Effector memory CD8-positive, alpha-beta T cell (primary cell): ENCODE results near the gene DOCK8.

Experiments used
- ATAC-seq: fragments of 150-1000 bp; cut with Tn5 transposase; replicated peaks from 2 replicates; pipeline ENCODE4 v1.10.0; 2021; ENCODE audit warnings: mild to moderate bottlenecking, moderate library complexity
- DNase-seq, 3 experiments: peaks; one replicate each; pipeline ENCODE4 v3.0.0; 2021
- H3K27ac Mint-ChIP-seq, 2 donors: one replicate each; pipeline ENCODE4 v1.8.0; 2022; ENCODE audit warnings: mild to moderate bottlenecking in 2 of 2, mixed read lengths in 2 of 2, moderate library complexity in 2 of 2
- H3K27me3 Mint-ChIP-seq, 2 donors: one replicate each; pipeline ENCODE4 v1.8.0; 2022; ENCODE audit warnings: mixed read lengths in 2 of 2
- H3K36me3 Mint-ChIP-seq: one replicate; pipeline ENCODE4 v1.8.0; 2022; ENCODE audit warnings: mild to moderate bottlenecking, moderate library complexity, mixed read lengths; ENCODE audit not compliant: insufficient read depth
- H3K4me1 Mint-ChIP-seq, 2 donors: one replicate each; pipeline ENCODE4 v1.8.0; 2022; ENCODE audit warnings: low read depth in 2 of 2, mixed read lengths in 2 of 2
- H3K4me3 Mint-ChIP-seq, 2 donors: one replicate each; pipeline ENCODE4 v1.8.0; 2022; ENCODE audit warnings: mild to moderate bottlenecking in 2 of 2, mixed read lengths in 2 of 2, moderate library complexity in 2 of 2
- H3K9me3 Mint-ChIP-seq, 2 donors: one replicate each; pipeline ENCODE4 v1.8.0; 2022; ENCODE audit warnings: mixed read lengths in 2 of 2

Gene DOCK8

DNA sequence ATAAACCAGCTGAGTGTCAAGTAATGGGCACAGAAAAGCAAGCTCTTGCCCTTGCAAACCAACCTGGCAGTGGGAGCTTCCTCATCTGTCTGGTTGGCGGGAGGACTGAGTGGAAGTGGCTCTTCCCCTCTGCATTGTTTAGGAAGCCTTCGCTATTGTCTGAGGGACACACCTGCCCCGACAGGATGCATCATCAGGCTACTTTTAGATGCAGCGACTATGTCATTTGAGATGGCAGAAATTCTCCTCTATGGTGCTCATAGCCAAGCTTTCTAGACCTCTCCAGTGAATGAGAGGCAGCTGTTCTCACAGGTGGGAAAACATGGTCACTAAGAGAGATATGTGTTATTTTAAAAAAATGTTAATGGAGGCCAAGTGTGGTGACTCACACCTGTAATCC, 104.0 kb downstream of the DOCK8 start:
- ATAC-seq (no peak), DNase-seq (no peak)
- no peak overlapping the region for H3K4me3 Mint-ChIP-seq
- H3K27me3 Mint-ChIP-seq, result no peaks in the 10 kb centered on the region
- H3K4me1 Mint-ChIP-seq, result no peaks in the 10 kb centered on the region
- no peaks in the 10 kb centered on the region for H3K9me3 Mint-ChIP-seq
- peaks cover 59% of the 10 kb centered on the region for H3K36me3 Mint-ChIP-seq
- peak overlapping the region in 1 of 2 donors; percentile 18 for H3K27ac Mint-ChIP-seq

DNA sequence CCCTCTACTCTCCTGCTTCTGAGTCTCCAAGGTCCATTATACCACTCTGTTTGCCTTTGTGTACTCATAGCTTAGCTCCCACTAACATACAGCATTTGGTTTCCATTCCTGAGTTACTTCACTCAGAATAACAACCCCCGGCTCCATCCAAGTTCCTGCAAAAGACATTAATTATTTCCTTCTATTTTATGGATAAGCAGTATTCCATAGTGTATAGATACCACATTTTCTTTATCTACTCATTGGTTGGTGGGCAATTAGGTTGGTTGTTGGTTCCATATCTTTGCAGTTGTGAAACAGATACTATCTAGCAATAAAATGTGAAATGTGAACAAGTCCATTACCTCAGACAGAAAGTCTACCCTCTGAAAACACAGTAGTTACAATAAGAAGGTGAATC, 110.3 kb downstream of the DOCK8 start:
- H3K4me3 Mint-ChIP-seq, result no peak overlapping the region
- peaks cover 27% of the 10 kb centered on the region for H3K36me3 Mint-ChIP-seq
- H3K4me1 Mint-ChIP-seq, result no peaks in the 10 kb centered on the region
- no peaks in the 10 kb centered on the region for H3K27me3 Mint-ChIP-seq
- DNase-seq (no peak), ATAC-seq (no peak)
- H3K9me3 Mint-ChIP-seq, result no peaks in the 10 kb centered on the region
- H3K27ac Mint-ChIP-seq, result peak overlapping the region in 1 of 2 donors; percentile 11

DNA sequence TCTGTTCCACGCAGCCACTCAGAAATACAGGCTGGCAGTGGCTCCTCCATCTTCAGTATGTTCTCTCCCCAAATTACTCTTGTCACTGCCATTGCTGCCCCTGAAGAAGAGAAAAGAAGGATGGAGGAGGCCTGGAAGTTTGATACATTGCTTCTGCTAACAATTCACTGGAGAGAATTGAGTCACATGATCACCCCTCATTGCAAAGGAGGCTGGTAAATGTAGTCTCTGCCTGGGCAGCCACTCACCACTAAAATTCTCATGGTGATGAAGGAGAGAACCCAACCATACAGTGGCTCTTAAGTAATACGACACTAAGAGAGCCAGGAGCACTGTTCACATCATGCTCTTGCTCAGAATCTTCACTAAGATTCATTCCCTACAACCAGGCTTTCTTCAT, 112.0 kb downstream of the DOCK8 start:
- Mint-ChIP-seq H3K36me3 (peaks cover 40% of the 10 kb centered on the region), H3K27ac (peak overlapping the region in 1 of 2 donors; percentile 44), H3K4me1 (no peaks in the 10 kb centered on the region), H3K27me3 (no peaks in the 10 kb centered on the region), H3K4me3 (no peak overlapping the region), H3K9me3 (no peaks in the 10 kb centered on the region)
- ATAC-seq (no peak), DNase-seq (no peak)

DNA sequence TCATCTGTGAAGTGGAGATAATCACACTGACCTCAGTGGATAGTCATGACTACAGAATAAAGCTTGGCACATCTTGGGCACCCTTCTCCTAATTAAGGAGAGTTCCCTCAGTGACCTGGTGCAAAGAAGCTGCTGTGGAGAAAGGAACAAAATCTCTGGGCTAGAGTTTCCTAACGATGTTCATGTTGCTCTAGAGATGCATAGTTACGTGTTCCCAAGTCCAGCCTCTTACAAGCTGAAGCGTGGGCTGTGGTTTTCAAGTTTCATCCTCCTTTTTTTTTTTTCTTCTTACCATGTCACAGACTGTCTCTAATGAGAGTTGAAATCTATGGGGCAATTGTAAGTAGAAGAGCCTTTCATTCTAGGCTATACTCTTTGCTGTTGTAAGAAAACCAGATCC, 113.8 kb downstream of the DOCK8 start:
- H3K4me1 Mint-ChIP-seq, result no peaks in the 10 kb centered on the region
- peak overlapping the region in 1 of 2 donors; percentile 29 for H3K27ac Mint-ChIP-seq
- H3K36me3 Mint-ChIP-seq, result peaks cover 52% of the 10 kb centered on the region
- no peaks in the 10 kb centered on the region for H3K27me3 Mint-ChIP-seq
- H3K9me3 Mint-ChIP-seq, result no peaks in the 10 kb centered on the region
- DNase-seq, result no peak
- ATAC-seq, result no peak
- no peak overlapping the region for H3K4me3 Mint-ChIP-seq

- Mint-ChIP-seq H3K4me1 (peaks cover 3 to 12% of the 10 kb centered on the region in 2 donors), H3K27ac (no peak overlapping the region), H3K36me3 (peaks cover 80% of the 10 kb centered on the region), H3K9me3 (no peaks in the 10 kb centered on the region), H3K4me3 (no peak overlapping the region), H3K27me3 (no peaks in the 10 kb centered on the region)
- ATAC-seq (no peak), DNase-seq (no peak)
Observed at GRCh38 chr9:331197-331596, 116.5 kb downstream of the DOCK8 start.

DNA sequence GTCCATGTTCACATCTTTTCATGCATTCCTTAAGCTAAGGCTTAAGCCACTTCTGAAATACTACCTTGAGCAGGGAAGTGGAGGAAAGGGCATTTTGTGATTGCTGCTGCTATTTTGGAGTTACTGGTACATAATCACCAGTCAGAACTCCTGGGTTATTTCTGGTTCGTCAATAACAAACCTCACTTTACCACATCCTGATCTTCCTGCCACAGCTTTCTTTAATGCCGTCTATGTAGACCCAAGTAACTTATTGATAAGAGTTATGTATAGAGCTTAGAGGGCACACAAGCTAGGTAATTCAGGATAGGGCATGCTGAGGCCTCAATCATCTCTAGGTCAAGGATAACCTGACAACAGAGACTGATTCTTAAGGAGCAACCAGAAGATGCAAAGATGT, 120.7 kb downstream of the DOCK8 start:
- Mint-ChIP-seq H3K36me3 (peaks cover 97% of the 10 kb centered on the region), H3K9me3 (no peaks in the 10 kb centered on the region), H3K27me3 (no peaks in the 10 kb centered on the region), H3K27ac (peak overlapping the region; percentile 66 to 79), H3K4me3 (no peak overlapping the region), H3K4me1 (peaks cover 3 to 16% of the 10 kb centered on the region in 2 donors)
- no peak for DNase-seq
- no peak for ATAC-seq

DNA sequence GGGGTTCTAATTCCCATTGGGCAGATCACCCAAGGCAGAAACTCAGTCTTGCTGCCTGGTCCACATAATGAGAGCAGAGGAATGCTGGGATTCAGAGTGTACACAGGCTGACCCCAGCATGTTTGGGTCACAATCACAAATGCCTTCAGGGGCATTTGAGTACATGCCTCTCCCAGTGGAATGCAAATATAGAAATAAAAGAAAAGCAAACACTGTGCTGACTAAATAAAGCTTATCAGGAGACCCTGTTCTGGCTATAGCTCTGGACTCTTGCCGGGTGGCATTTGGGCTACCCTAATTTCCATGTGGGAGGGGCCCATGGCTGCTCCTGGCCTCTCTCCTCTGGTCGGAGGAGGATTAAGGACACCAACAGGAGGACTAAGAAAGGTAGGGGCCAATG, 121.4 kb downstream of the DOCK8 start:
- DNase-seq, result no peak
- H3K9me3 Mint-ChIP-seq, result no peaks in the 10 kb centered on the region
- H3K27ac Mint-ChIP-seq, result peak overlapping the region; percentile 66 to 79
- no peak overlapping the region for H3K4me3 Mint-ChIP-seq
- H3K4me1 Mint-ChIP-seq, result peaks cover 3 to 16% of the 10 kb centered on the region in 2 donors
- peaks cover 97% of the 10 kb centered on the region for H3K36me3 Mint-ChIP-seq
- no peaks in the 10 kb centered on the region for H3K27me3 Mint-ChIP-seq
- no peak for ATAC-seq

DNA sequence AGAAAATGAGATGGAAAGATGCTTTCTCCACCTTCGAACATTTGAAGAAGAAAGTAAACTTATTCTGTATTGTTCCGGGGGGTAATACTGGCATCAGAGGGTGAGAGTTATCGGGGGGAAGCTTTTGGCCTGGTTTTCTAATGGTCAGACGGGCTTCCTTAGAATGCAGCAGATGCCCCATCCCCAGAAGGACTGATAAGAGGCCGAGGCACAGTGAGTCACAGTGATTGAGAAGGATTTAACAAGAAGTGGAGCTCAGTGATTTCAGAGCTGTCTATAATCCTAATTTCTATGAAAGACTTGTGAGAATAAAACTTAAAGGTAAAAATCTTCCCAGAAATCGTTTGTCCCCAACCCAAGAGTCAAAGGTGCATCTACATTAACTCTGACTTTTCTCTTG, 123.9 kb downstream of the DOCK8 start:
- Mint-ChIP-seq H3K4me3 (no peak overlapping the region), H3K36me3 (peaks cover 100% of the 10 kb centered on the region), H3K27me3 (no peaks in the 10 kb centered on the region), H3K9me3 (no peaks in the 10 kb centered on the region), H3K4me1 (peaks cover 7 to 16% of the 10 kb centered on the region in 2 donors), H3K27ac (peak overlapping the region; percentile 13 to 39)
- no peak for DNase-seq
- no peak for ATAC-seq

GRCh38 chr9:341634-342421, 127.2 kb downstream of the DOCK8 start:
- no peaks in the 10 kb centered on the region for H3K9me3 Mint-ChIP-seq
- ATAC-seq (no peak), DNase-seq (no peak)
- peak overlapping the region; percentile 26 to 65 for H3K27ac Mint-ChIP-seq
- H3K27me3 Mint-ChIP-seq, result no peaks in the 10 kb centered on the region
- peaks cover 97% of the 10 kb centered on the region for H3K36me3 Mint-ChIP-seq
- H3K4me3 Mint-ChIP-seq, result no peak overlapping the region
- H3K4me1 Mint-ChIP-seq, result peaks cover 4% of the 10 kb centered on the region in 2 donors

- Mint-ChIP-seq H3K27ac (peak overlapping the region in 1 of 2 donors; percentile 20), H3K4me1 (peaks cover 0 to 6% of the 10 kb centered on the region in 2 donors), H3K27me3 (no peaks in the 10 kb centered on the region), H3K4me3 (no peak overlapping the region), H3K9me3 (no peaks in the 10 kb centered on the region), H3K36me3 (peaks cover 97% of the 10 kb centered on the region)
- no peak for ATAC-seq
- DNase-seq, result no peak
Observed at GRCh38 chr9:343773-344172, 129.1 kb downstream of the DOCK8 start.

DNA sequence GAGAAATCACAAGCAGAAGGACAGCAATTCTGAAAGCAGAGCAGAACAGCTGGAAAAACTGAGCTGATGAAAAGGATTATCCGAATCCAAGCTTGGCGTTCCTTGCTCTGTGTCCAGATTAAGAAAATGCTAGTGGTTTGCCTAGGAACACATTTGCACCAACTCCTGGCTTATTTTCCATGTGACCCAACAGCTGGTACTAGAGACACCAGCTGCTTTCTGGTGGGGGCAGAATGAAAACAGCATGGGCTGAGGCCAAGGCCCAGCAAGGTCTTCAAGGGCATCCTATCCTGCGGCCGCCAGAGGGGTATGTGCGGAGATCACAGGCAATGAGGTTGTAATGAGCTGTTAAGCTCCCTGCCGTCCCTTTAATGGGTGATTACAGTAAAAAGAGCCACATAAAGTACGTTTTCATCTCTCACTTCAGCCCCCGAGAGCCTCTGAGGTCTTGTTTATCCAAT, 131.5 kb downstream of the DOCK8 start:
- DNase-seq (no peak), ATAC-seq (no peak)
- Mint-ChIP-seq H3K4me1 (peaks cover 12 to 14% of the 10 kb centered on the region in 2 donors), H3K4me3 (no peak overlapping the region), H3K27me3 (no peaks in the 10 kb centered on the region), H3K36me3 (peaks cover 93% of the 10 kb centered on the region), H3K27ac (peak overlapping the region; percentile 0 to 57), H3K9me3 (no peaks in the 10 kb centered on the region)

GRCh38 chr9:347667-348292, 133.1 kb downstream of the DOCK8 start:
- Mint-ChIP-seq H3K27ac (no peak overlapping the region), H3K36me3 (peaks cover 85% of the 10 kb centered on the region)

DNA sequence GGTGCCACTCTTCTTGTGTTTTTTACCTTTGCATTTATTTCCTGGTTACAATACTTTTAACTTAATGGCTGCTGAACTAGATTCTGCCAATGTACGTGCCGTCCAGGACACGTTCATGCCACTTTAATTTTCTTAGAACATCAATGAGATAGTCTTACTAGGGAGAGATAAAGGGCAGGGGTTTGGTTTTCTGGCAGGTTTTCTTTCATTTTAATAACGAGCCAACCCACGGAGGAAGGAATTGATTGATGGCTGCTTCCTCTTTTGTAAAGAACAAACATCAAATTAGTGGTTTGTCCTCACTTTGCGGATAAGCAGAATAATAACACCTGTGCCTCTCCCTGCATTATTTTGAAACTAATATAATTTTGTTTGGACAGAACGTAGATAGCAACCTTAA, 135.7 kb downstream of the DOCK8 start:
- DNase-seq (no peak), ATAC-seq (no peak)
- Mint-ChIP-seq H3K27me3 (no peaks in the 10 kb centered on the region), H3K27ac (peak overlapping the region; percentile 36 to 85), H3K9me3 (no peaks in the 10 kb centered on the region), H3K4me1 (peaks cover 19 to 31% of the 10 kb centered on the region in 2 donors), H3K36me3 (peaks cover 80% of the 10 kb centered on the region), H3K4me3 (peak overlapping the region in 1 of 2 donors; percentile 13)

More at GRCh38 chr9:347667-348292, 133.1 kb downstream of the DOCK8 start:
- DNase-seq, result no peak
- no peak for ATAC-seq
- Mint-ChIP-seq H3K9me3 (no peaks in the 10 kb centered on the region), H3K4me3 (no peak overlapping the region), H3K4me1 (peaks cover 11 to 16% of the 10 kb centered on the region in 2 donors), H3K27me3 (no peaks in the 10 kb centered on the region)

DNA sequence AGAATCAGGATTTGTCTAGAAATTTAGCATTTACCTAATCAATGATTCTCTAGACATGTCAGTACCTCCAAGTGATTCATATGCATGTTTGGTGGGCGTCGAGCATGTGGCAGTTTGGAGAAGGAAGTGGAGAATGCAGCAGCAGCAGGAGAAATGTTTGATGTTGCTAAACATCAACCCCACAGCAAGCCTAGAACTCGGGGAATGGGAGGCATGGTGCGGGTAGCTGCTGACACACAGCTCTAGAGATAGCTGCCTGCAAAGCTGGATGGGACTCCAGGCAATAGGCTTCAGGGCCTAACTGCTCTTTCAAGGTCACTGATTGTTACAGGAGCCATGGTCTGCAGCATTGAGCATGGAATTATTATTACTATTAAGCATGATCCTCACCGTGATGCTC, 137.3 kb downstream of the DOCK8 start:
- Mint-ChIP-seq H3K27me3 (no peaks in the 10 kb centered on the region), H3K27ac (peak overlapping the region; percentile 46 to 85), H3K4me1 (peaks cover 21 to 40% of the 10 kb centered on the region in 2 donors), H3K4me3 (no peak overlapping the region), H3K9me3 (no peaks in the 10 kb centered on the region), H3K36me3 (peaks cover 83% of the 10 kb centered on the region)
- DNase-seq (no peak), ATAC-seq (no peak)
